GM23338 (cell line): ENCODE results near the gene ZNF653. TPM values are rescaled to one million over a fixed set of nuclear protein-coding genes. Genes with fewer than 3 reads are reported as not detected.

Experiments
- ATAC-seq: fragments of 200-7000 bp; cut with Tn5 transposase; 3 replicates; pipeline ENCODE4 v1.9.1; 2020
- DNase-seq: peaks from one replicate; pipeline ENCODE4 v3.0.0-alpha.2; 2015; ENCODE audit warnings: low spot score
- H2AFZ ChIP-seq: fragments of 200-600 bp; sonication (generic); 2 replicates; pipeline ENCODE4 v1.8.0; 2016; ENCODE audit warnings: antibody characterized with exemption, mild to moderate bottlenecking, moderate library complexity
- H3F3A ChIP-seq: fragments of 200-600 bp; sonication (generic); replicated peaks from 2 replicates; pipeline ENCODE4 v1.8.0; 2017; ENCODE audit warnings: antibody characterized with exemption, mixed run types, low read depth
- H3K27ac ChIP-seq: fragments of 200-600 bp; sonication (generic); 2 replicates; pipeline ENCODE4 v1.6.1; 2016; ENCODE audit warnings: low read depth
- H3K27me3 ChIP-seq: fragments of 200-600 bp; sonication (generic); 2 replicates; pipeline ENCODE4 v1.8.0; 2016; ENCODE audit warnings: mild to moderate bottlenecking, mixed run types, moderate library complexity; ENCODE audit not compliant: insufficient read depth
- H3K36me3 ChIP-seq: fragments of 200-600 bp; sonication (generic); 2 replicates; pipeline ENCODE4 v1.8.0; 2016; ENCODE audit warnings: mild to moderate bottlenecking; ENCODE audit not compliant: insufficient read depth
- H3K4me1 ChIP-seq: fragments of 200-600 bp; sonication (generic); 2 replicates; pipeline ENCODE4 v1.8.0; 2016; ENCODE audit warnings: mild to moderate bottlenecking, moderate library complexity; ENCODE audit not compliant: insufficient read depth
- H3K4me2 ChIP-seq: fragments of 200-600 bp; sonication (generic); 2 replicates; pipeline ENCODE4 v1.7.1; 2017; ENCODE audit warnings: mixed run types
- H3K4me3 ChIP-seq: fragments of 200-600 bp; sonication (generic); 2 replicates; pipeline ENCODE4 v1.6.1; 2016; ENCODE audit warnings: mixed run types
- H3K79me2 ChIP-seq: fragments of 200-600 bp; sonication (generic); replicated peaks from 2 replicates; pipeline ENCODE4 v1.8.0; 2017; ENCODE audit warnings: mild to moderate bottlenecking; ENCODE audit not compliant: insufficient read depth
- H3K9me2 ChIP-seq: fragments of 200-600 bp; sonication (generic); 2 replicates; pipeline ENCODE4 v1.8.0; 2017; ENCODE audit not compliant: insufficient read depth
- H4K20me1 ChIP-seq: fragments of 200-600 bp; sonication (generic); replicated peaks from 2 replicates; pipeline ENCODE4 v1.8.0; 2017; ENCODE audit warnings: mild to moderate bottlenecking; ENCODE audit not compliant: insufficient read depth
- H3K27ac Mint-ChIP-seq: 2 replicates; pipeline ENCODE4 v1.8.0; 2020; ENCODE audit warnings: inconsistent platforms, mild to moderate bottlenecking, moderate library complexity, mixed read lengths
- H3K27me3 Mint-ChIP-seq: 3 replicates; pipeline ENCODE4 v1.8.0; 2022; ENCODE audit warnings: low read depth, mild to moderate bottlenecking, moderate library complexity, mixed read lengths, inconsistent platforms; ENCODE audit not compliant: insufficient read depth, poor library complexity
- H3K36me3 Mint-ChIP-seq: 3 replicates; pipeline ENCODE4 v1.8.0; 2021; ENCODE audit warnings: low read depth, mild to moderate bottlenecking, inconsistent platforms, moderate library complexity, mixed read lengths
- H3K4me1 Mint-ChIP-seq: 3 replicates; pipeline ENCODE4 v1.8.0; 2020; ENCODE audit warnings: mild to moderate bottlenecking, inconsistent platforms, mixed read lengths
- H3K4me3 Mint-ChIP-seq: 3 replicates; pipeline ENCODE4 v1.8.0; 2021; ENCODE audit warnings: moderate library complexity, mild to moderate bottlenecking, inconsistent platforms, mixed read lengths
- H3K9me3 Mint-ChIP-seq: 3 replicates; pipeline ENCODE4 v1.8.0; 2020; ENCODE audit warnings: moderate library complexity, mild to moderate bottlenecking, inconsistent platforms, mixed read lengths
- EZH2phosphoT487 ChIP-seq: fragments of 200-600 bp; sonication (generic); IDR thresholded peaks from one replicate; pipeline ENCODE4 v1.8.1; 2018; ENCODE audit warnings: antibody characterized with exemption; ENCODE audit not compliant: unreplicated experiment
- STAT1 ChIP-seq: IDR thresholded peaks from one replicate; pipeline ENCODE4 v1.6.1; 2016; ENCODE audit warnings: antibody characterized with exemption; ENCODE audit not compliant: unreplicated experiment
- ZNF114 ChIP-seq: fragments of 250-450 bp; sonication (Bioruptor Pico); IDR thresholded peaks from 2 replicates; pipeline ENCODE4 v1.5.0; 2020; ENCODE audit warnings: mild to moderate bottlenecking, moderate library complexity
- polyA plus RNA-seq: library from polyadenylated mRNA; unstranded; fragments of >200 nt; fragmentation: Nextera tagmentation; extraction: Ambion mirVana; gene quantifications from 2 replicates; pipeline ENCODE4 v1.2.1, GENCODE V29; 2016
- total RNA-seq: library from RNA; depleted of rRNA; stranded (reverse); fragments of >200 nt; shearing (Covaris generic); gene quantifications from 2 replicates; pipeline ENCODE4 v1.2.3, GENCODE V29; 2014
- TF ChIP-seq, protein P1 (sequence below): IDR thresholded peaks from one replicate; pipeline ENCODE4 v1.6.1; 2018; ENCODE audit warnings: antibody characterized with exemption; ENCODE audit not compliant: unreplicated experiment
- TF ChIP-seq, protein P2 (sequence below), 2 experiments: fragments of 200-600 bp in 1 of 2; sonication (generic) in 1 of 2; conservative IDR thresholded peaks; 2 replicates each; pipeline versions ENCODE4 v1.5.1 to v1.6.1; 2016 to 2017; ENCODE audit warnings: antibody characterized with exemption in 2 of 2, low read depth in 2 of 2, mild to moderate bottlenecking in 2 of 2, moderate library complexity in 1 of 2
- TF ChIP-seq, protein P3 (sequence below): IDR thresholded peaks from 2 replicates; pipeline ENCODE4 v1.6.1; 2016; ENCODE audit warnings: antibody characterized with exemption

The ZNF653 gene
- total and polyA plus RNA-seq, 2 experiments from 2014 or later: 2.5 to 5.3 TPM

DNA sequence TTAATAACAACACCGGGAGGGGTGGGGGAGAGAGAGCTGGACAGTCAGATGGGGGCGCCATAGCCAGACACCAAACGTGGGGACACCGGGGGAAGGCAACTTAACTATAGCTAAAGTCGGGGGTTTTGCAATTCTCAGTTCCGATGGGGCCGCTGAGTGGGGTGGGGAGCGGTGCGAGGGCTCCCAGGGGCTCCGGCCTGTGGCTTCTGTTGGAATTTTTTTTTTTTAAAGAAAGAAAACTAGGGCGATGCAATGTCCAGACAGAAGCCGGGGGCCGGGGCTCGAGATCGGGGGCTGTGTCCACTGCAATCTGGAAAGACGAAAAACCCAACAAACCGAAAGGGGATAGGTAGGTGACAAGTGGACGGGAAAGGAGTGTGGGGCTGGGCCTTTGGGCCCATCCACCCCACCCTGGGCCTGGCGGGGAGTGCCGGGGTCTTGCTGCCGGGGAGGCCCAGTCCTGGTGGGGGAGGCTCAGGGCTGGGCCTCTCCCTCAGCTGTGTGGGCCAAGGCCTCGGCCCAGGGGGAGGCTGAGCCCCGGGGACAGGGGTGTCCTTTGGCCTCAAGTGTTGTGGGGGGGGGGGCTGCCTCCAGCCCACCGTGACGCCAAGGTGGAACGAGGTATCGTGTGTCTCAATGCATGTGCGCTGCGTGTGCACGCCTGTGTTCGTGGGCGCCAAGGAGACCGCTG lies 52.9 kb downstream of the ZNF653 start:
- Mint-ChIP-seq H3K27ac (peak overlapping the region; percentile 95), H3K4me3 (peak overlapping the region; percentile 45)

More for the DNA sequence above, 52.9 kb downstream of the ZNF653 start:
- no peak overlapping the region; the same call in 1 of the 2 replicates for H3K27ac ChIP-seq
- H3K79me2 ChIP-seq: no peaks in the 10 kb centered on the region
- H3K27me3 ChIP-seq: no peaks in the 10 kb centered on the region
- peak overlapping the region; percentile 55 for H3K4me2 ChIP-seq
- H3K9me3 Mint-ChIP-seq: no peaks in the 10 kb centered on the region; the same call in 2 of the 3 replicates
- ATAC-seq: peak; percentile 12
- H3K4me1 ChIP-seq: peaks cover 31% of the 10 kb centered on the region
- peaks cover 12% of the 10 kb centered on the region for H3K27me3 Mint-ChIP-seq
- peak overlapping the region; percentile 10; the same call in 1 of the 2 replicates for H3K4me3 ChIP-seq
- H3K36me3 Mint-ChIP-seq: peaks cover 18% of the 10 kb centered on the region
- no peaks in the 10 kb centered on the region for H3K9me2 ChIP-seq
- no peaks in the 10 kb centered on the region for H4K20me1 ChIP-seq
- DNase-seq: peak; percentile 59
- H3F3A ChIP-seq: 0 out of 2 replicates have a peak, but pooled peaks cover 9% of the 10 kb centered on the region
- TF ChIP-seq, protein P1, sequence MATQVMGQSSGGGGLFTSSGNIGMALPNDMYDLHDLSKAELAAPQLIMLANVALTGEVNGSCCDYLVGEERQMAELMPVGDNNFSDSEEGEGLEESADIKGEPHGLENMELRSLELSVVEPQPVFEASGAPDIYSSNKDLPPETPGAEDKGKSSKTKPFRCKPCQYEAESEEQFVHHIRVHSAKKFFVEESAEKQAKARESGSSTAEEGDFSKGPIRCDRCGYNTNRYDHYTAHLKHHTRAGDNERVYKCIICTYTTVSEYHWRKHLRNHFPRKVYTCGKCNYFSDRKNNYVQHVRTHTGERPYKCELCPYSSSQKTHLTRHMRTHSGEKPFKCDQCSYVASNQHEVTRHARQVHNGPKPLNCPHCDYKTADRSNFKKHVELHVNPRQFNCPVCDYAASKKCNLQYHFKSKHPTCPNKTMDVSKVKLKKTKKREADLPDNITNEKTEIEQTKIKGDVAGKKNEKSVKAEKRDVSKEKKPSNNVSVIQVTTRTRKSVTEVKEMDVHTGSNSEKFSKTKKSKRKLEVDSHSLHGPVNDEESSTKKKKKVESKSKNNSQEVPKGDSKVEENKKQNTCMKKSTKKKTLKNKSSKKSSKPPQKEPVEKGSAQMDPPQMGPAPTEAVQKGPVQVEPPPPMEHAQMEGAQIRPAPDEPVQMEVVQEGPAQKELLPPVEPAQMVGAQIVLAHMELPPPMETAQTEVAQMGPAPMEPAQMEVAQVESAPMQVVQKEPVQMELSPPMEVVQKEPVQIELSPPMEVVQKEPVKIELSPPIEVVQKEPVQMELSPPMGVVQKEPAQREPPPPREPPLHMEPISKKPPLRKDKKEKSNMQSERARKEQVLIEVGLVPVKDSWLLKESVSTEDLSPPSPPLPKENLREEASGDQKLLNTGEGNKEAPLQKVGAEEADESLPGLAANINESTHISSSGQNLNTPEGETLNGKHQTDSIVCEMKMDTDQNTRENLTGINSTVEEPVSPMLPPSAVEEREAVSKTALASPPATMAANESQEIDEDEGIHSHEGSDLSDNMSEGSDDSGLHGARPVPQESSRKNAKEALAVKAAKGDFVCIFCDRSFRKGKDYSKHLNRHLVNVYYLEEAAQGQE: no peak
- TF ChIP-seq, protein P2, sequence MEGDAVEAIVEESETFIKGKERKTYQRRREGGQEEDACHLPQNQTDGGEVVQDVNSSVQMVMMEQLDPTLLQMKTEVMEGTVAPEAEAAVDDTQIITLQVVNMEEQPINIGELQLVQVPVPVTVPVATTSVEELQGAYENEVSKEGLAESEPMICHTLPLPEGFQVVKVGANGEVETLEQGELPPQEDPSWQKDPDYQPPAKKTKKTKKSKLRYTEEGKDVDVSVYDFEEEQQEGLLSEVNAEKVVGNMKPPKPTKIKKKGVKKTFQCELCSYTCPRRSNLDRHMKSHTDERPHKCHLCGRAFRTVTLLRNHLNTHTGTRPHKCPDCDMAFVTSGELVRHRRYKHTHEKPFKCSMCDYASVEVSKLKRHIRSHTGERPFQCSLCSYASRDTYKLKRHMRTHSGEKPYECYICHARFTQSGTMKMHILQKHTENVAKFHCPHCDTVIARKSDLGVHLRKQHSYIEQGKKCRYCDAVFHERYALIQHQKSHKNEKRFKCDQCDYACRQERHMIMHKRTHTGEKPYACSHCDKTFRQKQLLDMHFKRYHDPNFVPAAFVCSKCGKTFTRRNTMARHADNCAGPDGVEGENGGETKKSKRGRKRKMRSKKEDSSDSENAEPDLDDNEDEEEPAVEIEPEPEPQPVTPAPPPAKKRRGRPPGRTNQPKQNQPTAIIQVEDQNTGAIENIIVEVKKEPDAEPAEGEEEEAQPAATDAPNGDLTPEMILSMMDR (conservative IDR thresholded peaks at IDR 0.05; ENCODE audit: low read depth in 2 of 2): peak; percentile 59 to 69
- TF ChIP-seq STAT1: no peak
- TF ChIP-seq EZH2phosphoT487: no peak
- TF ChIP-seq ZNF114: no peak
- TF ChIP-seq, protein P3, sequence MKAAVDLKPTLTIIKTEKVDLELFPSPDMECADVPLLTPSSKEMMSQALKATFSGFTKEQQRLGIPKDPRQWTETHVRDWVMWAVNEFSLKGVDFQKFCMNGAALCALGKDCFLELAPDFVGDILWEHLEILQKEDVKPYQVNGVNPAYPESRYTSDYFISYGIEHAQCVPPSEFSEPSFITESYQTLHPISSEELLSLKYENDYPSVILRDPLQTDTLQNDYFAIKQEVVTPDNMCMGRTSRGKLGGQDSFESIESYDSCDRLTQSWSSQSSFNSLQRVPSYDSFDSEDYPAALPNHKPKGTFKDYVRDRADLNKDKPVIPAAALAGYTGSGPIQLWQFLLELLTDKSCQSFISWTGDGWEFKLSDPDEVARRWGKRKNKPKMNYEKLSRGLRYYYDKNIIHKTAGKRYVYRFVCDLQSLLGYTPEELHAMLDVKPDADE: no peak
- H3K36me3 ChIP-seq: no peaks in the 10 kb centered on the region; the same call in 1 of the 2 replicates
- peak overlapping the region; percentile 72 for H2AFZ ChIP-seq
- peaks cover 22% of the 10 kb centered on the region for H3K4me1 Mint-ChIP-seq
